Measurements from ENCODE around the gene RNF220.

- TF ChIP-seq CTCF (IDR thresholded peaks at IDR 0.05) (no peak), EP300 (IDR thresholded peaks at IDR 0.05) (no peak)
Measured at GRCh38 chr1:44693159-44693558, 288.1 kb downstream of the RNF220 start.
